GM18951 (cell line): ENCODE measurements around the gene SRSF2.

Experiments used
- POLR2A ChIP-seq: IDR thresholded peaks from 4 replicates; pipeline ENCODE4 v1.6.1; 2011; ENCODE audit warnings: mild to moderate bottlenecking; ENCODE audit not compliant: insufficient read length, insufficient read depth; ENCODE audit errors: extremely low read depth
- in situ Hi-C: fragments of 300-500 bp; cut with MboI; formaldehyde crosslinking; loops from one replicate; pipeline ENCODE4 v1.12.0; 2022; ENCODE audit warnings: low sequenced_read_pairs, mixed read lengths, inconsistent platforms; ENCODE audit not compliant: unreplicated experiment

Gene SRSF2

GRCh38 chr17:76695059-76695831 lies 41.9 kb downstream of the SRSF2 start:
- TF ChIP-seq POLR2A: no peak
- in situ Hi-C loops: no loop called here

GRCh38 chr17:76691379-76692191 lies 45.5 kb downstream of the SRSF2 start:
- in situ Hi-C loops: no loop called here
- no peak for TF ChIP-seq POLR2A

GRCh38 chr17:76690596-76691280 lies 46.4 kb downstream of the SRSF2 start:
- in situ Hi-C loops: no loop called here
- TF ChIP-seq POLR2A: no peak

GRCh38 chr17:76689859-76690258 lies 47.3 kb downstream of the SRSF2 start:
- in situ Hi-C loops: no loop called here
- no peak for TF ChIP-seq POLR2A

- TF ChIP-seq POLR2A: no peak
- in situ Hi-C loops: no loop called here
Measured at GRCh38 chr17:76688165-76688622, 48.9 kb downstream of the SRSF2 start.

- TF ChIP-seq POLR2A: no peak
- in situ Hi-C loops: no loop called here
Measured at GRCh38 chr17:76687298-76688164, 49.6 kb downstream of the SRSF2 start.

GRCh38 chr17:76686538-76687297 lies 50.4 kb downstream of the SRSF2 start:
- TF ChIP-seq POLR2A: no peak
- in situ Hi-C loops: no loop called here

- in situ Hi-C loops: no loop called here
- TF ChIP-seq POLR2A: no peak
Measured at GRCh38 chr17:76685846-76686245, 51.3 kb downstream of the SRSF2 start.

GRCh38 chr17:76685366-76685765 lies 51.8 kb downstream of the SRSF2 start:
- no peak for TF ChIP-seq POLR2A
- in situ Hi-C loops: no loop called here

GRCh38 chr17:76684756-76685155 lies 52.4 kb downstream of the SRSF2 start:
- in situ Hi-C loops: no loop called here

More at GRCh38 chr17:76684756-76685155, 52.4 kb downstream of the SRSF2 start:
- no peak for TF ChIP-seq POLR2A
